SK-N-SH treated with all-trans-retinoic acid at 6 μM for 48 hours (cell line): Measurements from ENCODE around the gene SMARCAL1.

Source experiments
- GLIS3 ChIP-seq: fragments of 250-450 bp; sonication (Bioruptor Pico); IDR thresholded peaks from 2 replicates; pipeline ENCODE4 v1.5.0; 2020; ENCODE audit warnings: mild to moderate bottlenecking, moderate library complexity
- RARB ChIP-seq: fragments of 250-450 bp; sonication (Bioruptor Pico); IDR thresholded peaks from 2 replicates; pipeline ENCODE4 v1.8.0; 2021; ENCODE audit warnings: mild to moderate bottlenecking, moderate library complexity
- ZC3H10 ChIP-seq: fragments of 250-450 bp; sonication (Bioruptor Pico); IDR thresholded peaks from 2 replicates; pipeline ENCODE4 v1.5.1; 2021; ENCODE audit warnings: mild to moderate bottlenecking, moderate library complexity
- ZFP30 ChIP-seq: fragments of 450-650 bp; formaldehyde crosslinking; IDR thresholded peaks from 2 replicates; pipeline ENCODE4 v1.5.0; 2022; ENCODE audit warnings: mild to moderate bottlenecking, moderate library complexity
- ZNF8 ChIP-seq: fragments of 450-650 bp; formaldehyde crosslinking; IDR thresholded peaks from 2 replicates; pipeline ENCODE4 v1.5.0; 2020; ENCODE audit warnings: mild to moderate bottlenecking, moderate library complexity
- TF ChIP-seq, protein P1 (sequence below): fragments of 250-450 bp; sonication (Bioruptor Pico); IDR thresholded peaks from 2 replicates; pipeline ENCODE4 v1.8.0; 2021; ENCODE audit warnings: low read depth, mild to moderate bottlenecking, moderate library complexity, borderline replicate concordance
- TF ChIP-seq, protein P2 (sequence below): fragments of 250-450 bp; sonication (Bioruptor Pico); IDR thresholded peaks from 2 replicates; pipeline ENCODE4 v1.5.1; 2020; ENCODE audit warnings: low read depth, mild to moderate bottlenecking, moderate library complexity
- TF ChIP-seq, protein P3 (sequence below): fragments of 250-450 bp; sonication (Bioruptor Pico); IDR thresholded peaks from 2 replicates; pipeline ENCODE4 v1.5.1; 2021; ENCODE audit warnings: mild to moderate bottlenecking, moderate library complexity

DNA sequence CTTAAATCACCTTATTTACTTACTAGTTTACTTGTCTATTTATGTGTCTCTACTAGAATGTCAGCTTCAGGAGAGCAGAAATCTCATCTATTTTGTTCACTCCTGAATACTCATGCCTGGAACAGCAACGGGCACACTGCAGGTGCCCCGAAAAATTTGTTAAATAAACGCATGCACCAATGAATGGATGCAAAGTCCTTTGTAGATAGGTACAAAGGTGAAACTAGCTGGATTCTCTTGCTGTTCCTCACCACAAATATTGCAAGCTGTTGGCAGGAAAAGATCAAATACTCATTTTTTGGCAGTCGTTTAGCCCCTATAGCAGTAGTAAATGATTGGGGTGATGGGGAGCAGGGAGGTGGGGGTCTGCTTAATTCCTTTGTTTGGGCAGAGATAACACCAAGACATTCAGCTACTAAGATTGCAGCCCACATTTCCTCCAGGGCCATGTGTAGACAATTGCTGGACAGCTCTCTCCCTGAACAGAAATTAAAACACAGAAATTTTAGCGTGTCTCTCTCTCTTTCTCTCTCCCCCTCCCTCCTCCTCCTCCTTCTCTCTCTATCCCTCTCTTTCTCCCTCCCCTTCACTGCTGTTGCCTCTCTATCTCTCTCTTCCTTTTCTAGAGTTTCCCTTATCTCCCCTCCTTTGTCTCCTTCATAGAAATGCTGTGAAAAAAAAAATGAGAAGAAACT lies 45.4 kb upstream of the SMARCAL1 start:
- no peak for TF ChIP-seq ZNF8 (CRISPR knock-in tag)
- no peak for TF ChIP-seq ZFP30
- TF ChIP-seq, protein P1, sequence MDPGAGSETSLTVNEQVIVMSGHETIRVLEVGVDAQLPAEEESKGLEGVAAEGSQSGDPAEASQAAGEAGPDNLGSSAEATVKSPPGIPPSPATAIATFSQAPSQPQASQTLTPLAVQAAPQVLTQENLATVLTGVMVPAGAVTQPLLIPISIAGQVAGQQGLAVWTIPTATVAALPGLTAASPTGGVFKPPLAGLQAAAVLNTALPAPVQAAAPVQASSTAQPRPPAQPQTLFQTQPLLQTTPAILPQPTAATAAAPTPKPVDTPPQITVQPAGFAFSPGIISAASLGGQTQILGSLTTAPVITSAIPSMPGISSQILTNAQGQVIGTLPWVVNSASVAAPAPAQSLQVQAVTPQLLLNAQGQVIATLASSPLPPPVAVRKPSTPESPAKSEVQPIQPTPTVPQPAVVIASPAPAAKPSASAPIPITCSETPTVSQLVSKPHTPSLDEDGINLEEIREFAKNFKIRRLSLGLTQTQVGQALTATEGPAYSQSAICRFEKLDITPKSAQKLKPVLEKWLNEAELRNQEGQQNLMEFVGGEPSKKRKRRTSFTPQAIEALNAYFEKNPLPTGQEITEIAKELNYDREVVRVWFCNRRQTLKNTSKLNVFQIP (CRISPR knock-in tag), result no peak
- TF ChIP-seq RARB (CRISPR knock-in tag), result no peak
- no peak for TF ChIP-seq ZC3H10 (CRISPR knock-in tag)
- TF ChIP-seq, protein P2, sequence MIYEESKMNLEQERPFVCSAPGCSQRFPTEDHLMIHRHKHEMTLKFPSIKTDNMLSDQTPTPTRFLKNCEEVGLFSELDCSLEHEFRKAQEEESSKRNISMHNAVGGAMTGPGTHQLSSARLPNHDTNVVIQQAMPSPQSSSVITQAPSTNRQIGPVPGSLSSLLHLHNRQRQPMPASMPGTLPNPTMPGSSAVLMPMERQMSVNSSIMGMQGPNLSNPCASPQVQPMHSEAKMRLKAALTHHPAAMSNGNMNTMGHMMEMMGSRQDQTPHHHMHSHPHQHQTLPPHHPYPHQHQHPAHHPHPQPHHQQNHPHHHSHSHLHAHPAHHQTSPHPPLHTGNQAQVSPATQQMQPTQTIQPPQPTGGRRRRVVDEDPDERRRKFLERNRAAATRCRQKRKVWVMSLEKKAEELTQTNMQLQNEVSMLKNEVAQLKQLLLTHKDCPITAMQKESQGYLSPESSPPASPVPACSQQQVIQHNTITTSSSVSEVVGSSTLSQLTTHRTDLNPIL (CRISPR knock-in tag), result no peak
- TF ChIP-seq, protein P3, sequence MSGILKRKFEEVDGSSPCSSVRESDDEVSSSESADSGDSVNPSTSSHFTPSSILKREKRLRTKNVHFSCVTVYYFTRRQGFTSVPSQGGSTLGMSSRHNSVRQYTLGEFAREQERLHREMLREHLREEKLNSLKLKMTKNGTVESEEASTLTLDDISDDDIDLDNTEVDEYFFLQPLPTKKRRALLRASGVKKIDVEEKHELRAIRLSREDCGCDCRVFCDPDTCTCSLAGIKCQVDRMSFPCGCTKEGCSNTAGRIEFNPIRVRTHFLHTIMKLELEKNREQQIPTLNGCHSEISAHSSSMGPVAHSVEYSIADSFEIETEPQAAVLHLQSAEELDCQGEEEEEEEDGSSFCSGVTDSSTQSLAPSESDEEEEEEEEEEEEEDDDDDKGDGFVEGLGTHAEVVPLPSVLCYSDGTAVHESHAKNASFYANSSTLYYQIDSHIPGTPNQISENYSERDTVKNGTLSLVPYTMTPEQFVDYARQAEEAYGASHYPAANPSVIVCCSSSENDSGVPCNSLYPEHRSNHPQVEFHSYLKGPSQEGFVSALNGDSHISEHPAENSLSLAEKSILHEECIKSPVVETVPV (CRISPR knock-in tag), result no peak
- no peak for TF ChIP-seq GLIS3 (CRISPR knock-in tag)
